Osteocyte (in vitro differentiated cells): ENCODE results near the gene RASGRP2. TPM values are rescaled to one million over a fixed set of nuclear protein-coding genes. Genes with fewer than 3 reads are reported as not detected.

Experiments
- DNase-seq: peaks from one replicate; pipeline ENCODE4 v3.0.0; 2021; ENCODE audit warnings: mixed read lengths; ENCODE audit not compliant: unreplicated experiment; ENCODE audit errors: extremely low spot score
- H3K27ac Mint-ChIP-seq: one replicate; pipeline ENCODE4 v1.8.0; 2021; ENCODE audit warnings: mild to moderate bottlenecking, mixed read lengths; ENCODE audit not compliant: unreplicated experiment
- H3K27me3 Mint-ChIP-seq: one replicate; pipeline ENCODE4 v1.8.0; 2021; ENCODE audit warnings: mixed read lengths; ENCODE audit not compliant: unreplicated experiment
- H3K36me3 Mint-ChIP-seq: one replicate; pipeline ENCODE4 v1.8.0; 2021; ENCODE audit warnings: mixed read lengths; ENCODE audit not compliant: unreplicated experiment
- H3K4me1 Mint-ChIP-seq: one replicate; pipeline ENCODE4 v1.8.0; 2021; ENCODE audit warnings: mixed read lengths; ENCODE audit not compliant: unreplicated experiment
- H3K4me3 Mint-ChIP-seq: one replicate; pipeline ENCODE4 v1.8.0; 2021; ENCODE audit warnings: mild to moderate bottlenecking, moderate library complexity, mixed read lengths; ENCODE audit not compliant: unreplicated experiment
- H3K9me3 Mint-ChIP-seq: one replicate; pipeline ENCODE4 v1.8.0; 2021; ENCODE audit warnings: mixed read lengths; ENCODE audit not compliant: unreplicated experiment
- total RNA-seq: library from RNA; stranded (reverse); gene quantifications from 2 replicates; pipeline ENCODE4 v1.2.1, GENCODE V29; 2021
- TF ChIP-seq, protein P1 (sequence below): fragments of 200-600 bp; sonication (generic); IDR thresholded peaks from 2 replicates; pipeline ENCODE4 v1.5.0; 2021; ENCODE audit warnings: antibody characterized with exemption, mild to moderate bottlenecking, moderate library complexity

RASGRP2 gene
- total RNA-seq, 1 donor from 2014 or later: 10.3 TPM

DNA sequence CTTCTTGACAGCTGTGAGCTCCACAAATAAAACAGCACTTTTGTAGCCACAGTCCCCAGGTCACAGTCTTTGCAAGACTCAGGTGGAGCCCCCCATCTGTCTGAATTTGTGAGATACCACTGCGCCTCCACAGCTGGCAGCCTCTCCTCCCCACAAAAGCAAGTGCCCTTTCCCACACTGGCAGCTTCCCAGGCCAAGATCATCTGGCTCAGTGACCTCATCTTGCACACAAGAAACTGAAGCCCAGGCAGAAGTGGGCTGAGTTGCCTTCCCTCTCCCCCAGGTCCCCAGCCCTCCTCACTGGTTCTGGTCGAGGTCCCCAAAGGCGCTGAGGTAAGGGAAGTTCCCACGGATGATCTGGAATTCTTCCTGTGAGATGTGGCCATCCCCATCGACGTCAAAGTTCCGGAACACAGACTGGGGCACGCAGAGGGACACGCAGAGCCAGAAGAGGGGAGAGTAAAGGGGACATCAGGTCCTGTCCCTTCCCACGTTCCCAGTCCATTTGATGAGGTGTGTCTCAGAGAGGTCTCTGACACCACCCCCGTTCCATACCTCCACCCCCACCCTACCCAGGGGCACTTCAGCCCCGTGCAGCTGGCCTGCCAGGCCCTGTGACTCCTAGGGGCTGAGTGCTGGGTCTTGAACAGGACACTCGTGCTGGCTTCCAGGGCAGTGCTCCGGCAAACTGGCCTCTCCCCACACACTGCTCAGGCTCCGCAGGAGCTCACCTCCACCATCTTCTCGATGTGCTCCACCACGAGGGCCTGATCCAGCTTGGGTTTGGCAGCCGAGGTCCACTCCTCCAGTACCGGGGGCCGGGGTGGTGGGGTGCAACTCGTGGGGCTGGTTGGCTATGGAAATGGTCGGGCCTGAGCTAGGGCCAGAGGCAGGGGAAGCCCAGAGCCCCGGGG, 8.9 kb downstream of the RASGRP2 start:
- Mint-ChIP-seq H3K9me3 (no peaks in the 10 kb centered on the region), H3K4me1 (peaks cover 2% of the 10 kb centered on the region), H3K27ac (no peak overlapping the region), H3K4me3 (no peak overlapping the region), H3K36me3 (peaks cover 5% of the 10 kb centered on the region), H3K27me3 (no peaks in the 10 kb centered on the region)
- TF ChIP-seq, protein P1, sequence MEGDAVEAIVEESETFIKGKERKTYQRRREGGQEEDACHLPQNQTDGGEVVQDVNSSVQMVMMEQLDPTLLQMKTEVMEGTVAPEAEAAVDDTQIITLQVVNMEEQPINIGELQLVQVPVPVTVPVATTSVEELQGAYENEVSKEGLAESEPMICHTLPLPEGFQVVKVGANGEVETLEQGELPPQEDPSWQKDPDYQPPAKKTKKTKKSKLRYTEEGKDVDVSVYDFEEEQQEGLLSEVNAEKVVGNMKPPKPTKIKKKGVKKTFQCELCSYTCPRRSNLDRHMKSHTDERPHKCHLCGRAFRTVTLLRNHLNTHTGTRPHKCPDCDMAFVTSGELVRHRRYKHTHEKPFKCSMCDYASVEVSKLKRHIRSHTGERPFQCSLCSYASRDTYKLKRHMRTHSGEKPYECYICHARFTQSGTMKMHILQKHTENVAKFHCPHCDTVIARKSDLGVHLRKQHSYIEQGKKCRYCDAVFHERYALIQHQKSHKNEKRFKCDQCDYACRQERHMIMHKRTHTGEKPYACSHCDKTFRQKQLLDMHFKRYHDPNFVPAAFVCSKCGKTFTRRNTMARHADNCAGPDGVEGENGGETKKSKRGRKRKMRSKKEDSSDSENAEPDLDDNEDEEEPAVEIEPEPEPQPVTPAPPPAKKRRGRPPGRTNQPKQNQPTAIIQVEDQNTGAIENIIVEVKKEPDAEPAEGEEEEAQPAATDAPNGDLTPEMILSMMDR: no peak
- no peak for DNase-seq

DNA sequence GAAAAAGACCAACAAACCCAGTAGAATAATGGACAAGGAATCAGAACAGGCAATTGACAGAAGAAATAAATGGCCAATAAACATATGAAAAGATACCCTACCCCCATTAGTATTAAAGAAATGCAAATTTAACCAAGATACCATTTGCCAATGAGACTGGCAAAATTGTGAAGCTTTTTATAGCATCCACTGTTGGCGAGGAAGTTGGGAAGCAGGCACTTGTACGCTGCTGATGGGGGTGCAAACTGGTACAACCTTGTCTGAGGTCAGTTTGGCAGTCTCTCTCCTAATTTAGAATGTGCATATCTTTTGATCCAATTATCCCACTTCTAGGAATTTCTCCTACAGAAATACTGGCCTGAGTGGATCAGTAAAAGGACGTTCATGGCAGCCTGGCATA, 12.3 kb downstream of the RASGRP2 start:
- DNase-seq: no peak
- no peak overlapping the region for H3K27ac Mint-ChIP-seq
- TF ChIP-seq, protein P1: no peak
- peaks cover 7% of the 10 kb centered on the region for H3K36me3 Mint-ChIP-seq
- H3K27me3 Mint-ChIP-seq: no peaks in the 10 kb centered on the region
- H3K4me1 Mint-ChIP-seq: peaks cover 5% of the 10 kb centered on the region
- H3K9me3 Mint-ChIP-seq: no peaks in the 10 kb centered on the region
- no peak overlapping the region for H3K4me3 Mint-ChIP-seq

DNA sequence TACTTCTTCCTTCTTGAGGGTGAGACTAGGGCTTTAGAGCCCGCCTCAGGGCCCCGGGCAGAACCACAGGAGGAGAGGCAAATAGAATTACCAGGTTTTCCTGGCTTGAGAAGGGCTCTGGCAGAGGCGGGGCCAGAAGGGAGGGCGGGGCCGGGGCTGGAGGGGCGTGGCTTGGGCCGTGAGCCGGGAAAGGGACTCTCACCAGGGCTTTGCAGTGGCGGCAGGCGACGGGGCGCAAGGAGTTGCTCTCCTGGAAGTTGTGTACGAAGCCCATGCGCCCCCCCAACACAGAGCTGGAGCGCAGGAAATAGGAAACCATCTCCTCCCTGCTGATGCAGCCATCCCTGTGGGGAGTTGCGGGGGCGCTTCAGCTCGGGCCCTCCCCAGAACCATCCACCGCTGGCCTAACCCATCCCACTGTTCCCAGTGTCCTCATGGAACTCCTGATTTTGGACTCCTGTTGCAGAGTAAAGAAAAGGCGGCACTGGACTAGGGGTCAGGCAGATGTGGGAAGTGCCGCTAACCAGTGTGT, 14.0 kb downstream of the RASGRP2 start:
- Mint-ChIP-seq H3K36me3 (peaks cover 7% of the 10 kb centered on the region), H3K4me1 (peaks cover 5% of the 10 kb centered on the region), H3K27ac (no peak overlapping the region), H3K27me3 (no peaks in the 10 kb centered on the region), H3K9me3 (no peaks in the 10 kb centered on the region), H3K4me3 (no peak overlapping the region)
- TF ChIP-seq, protein P1: no peak
- DNase-seq: no peak

DNA sequence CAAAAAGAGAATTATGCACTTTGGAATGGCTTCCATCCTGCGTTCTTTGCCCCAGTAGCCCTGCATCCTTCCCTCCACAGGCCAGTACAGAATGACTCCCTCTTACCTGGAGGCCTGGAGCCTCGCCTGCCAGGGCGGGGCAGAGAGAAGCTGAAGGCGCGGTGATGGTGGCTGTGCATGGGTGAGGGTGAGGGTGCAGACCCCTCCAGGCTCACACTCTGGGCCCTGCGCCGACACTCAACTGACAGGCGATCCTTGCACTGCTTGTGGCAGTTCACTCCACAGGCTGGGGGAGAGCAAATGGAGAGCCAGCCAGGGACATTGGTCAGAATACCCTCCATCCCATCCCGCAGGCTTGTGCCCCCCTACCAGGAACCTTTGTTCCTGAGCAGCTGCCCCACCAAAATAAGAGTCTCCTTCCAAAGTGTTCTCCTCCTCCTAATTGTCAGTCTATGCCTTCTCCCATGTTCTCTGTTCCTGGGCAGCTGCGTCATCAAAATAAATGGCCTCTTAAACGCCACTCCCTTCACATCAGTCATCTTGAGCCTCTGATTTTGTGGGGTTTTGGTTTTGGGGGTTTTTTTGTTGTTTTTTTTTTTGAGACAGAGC, 15.1 kb downstream of the RASGRP2 start:
- Mint-ChIP-seq H3K36me3 (peaks cover 5% of the 10 kb centered on the region), H3K27ac (no peak overlapping the region), H3K27me3 (no peaks in the 10 kb centered on the region), H3K9me3 (no peaks in the 10 kb centered on the region), H3K4me3 (no peak overlapping the region), H3K4me1 (peaks cover 5% of the 10 kb centered on the region)
- TF ChIP-seq, protein P1: no peak
- DNase-seq: no peak
